OCI-LY3 (cell line): ENCODE data around the gene VGLL4.

Experiments used
- H2AFZ ChIP-seq: fragments of 200-600, 300-600 bp; shearing (Covaris generic); 2 replicates; pipeline ENCODE4 v1.6.0; 2014; ENCODE audit warnings: antibody characterized with exemption, low read depth, low read length
- H3K27ac ChIP-seq: fragments of 200-600, 300-600 bp; sonication (generic); 2 replicates; pipeline ENCODE4 v1.5.1; 2014; ENCODE audit warnings: mild to moderate bottlenecking, low read length, moderate library complexity, mixed read lengths
- H3K27me3 ChIP-seq: fragments of 200-600, 300-600 bp; sonication (generic); 2 replicates; pipeline ENCODE4 v1.6.1; 2014; ENCODE audit warnings: low read depth, low read length, mixed read lengths
- H3K36me3 ChIP-seq: fragments of 200-600, 300-600 bp; sonication (generic); replicated peaks from 2 replicates; pipeline ENCODE3; 2014; ENCODE audit warnings: low read depth, low read length, mixed read lengths
- H3K4me1 ChIP-seq: fragments of 300-600, 200-600 bp; sonication (generic); 2 replicates; pipeline ENCODE4 v1.6.1; 2014; ENCODE audit warnings: low read length, mixed read lengths
- H3K4me2 ChIP-seq: fragments of 200-600, 300-600 bp; sonication (generic); 2 replicates; pipeline ENCODE4 v1.6.1; 2014; ENCODE audit warnings: low read length, mixed read lengths
- H3K4me3 ChIP-seq: fragments of 300-600, 200-600 bp; sonication (generic); 2 replicates; pipeline ENCODE4 v1.5.1; 2014; ENCODE audit warnings: antibody characterized with exemption, mild to moderate bottlenecking, low read length, moderate library complexity
- H3K79me2 ChIP-seq: fragments of 300-600, 200-600 bp; shearing (Covaris generic); 2 replicates; pipeline ENCODE4 v1.6.1; 2014; ENCODE audit warnings: mild to moderate bottlenecking, low read length, mixed read lengths
- H3K9ac ChIP-seq: fragments of 300-600, 200-600 bp; shearing (Covaris generic); 2 replicates; pipeline ENCODE4 v1.6.0; 2014; ENCODE audit warnings: mild to moderate bottlenecking, low read length, moderate library complexity
- H3K9me3 ChIP-seq: fragments of 200-600, 300-600 bp; shearing (Covaris generic); 2 replicates; pipeline ENCODE4 v1.6.1; 2014; ENCODE audit warnings: low read length, mixed read lengths; ENCODE audit not compliant: insufficient read depth
- H4K20me1 ChIP-seq: fragments of 200-600, 300-600 bp; sonication (generic); 2 replicates; pipeline ENCODE4 v1.6.1; 2016; ENCODE audit warnings: low read length, mixed read lengths; ENCODE audit not compliant: insufficient read depth
- CTCF ChIP-seq: fragments of 200-600, 300-600 bp; sonication (generic); IDR thresholded peaks from 2 replicates; pipeline ENCODE4 v1.5.1; 2014; ENCODE audit warnings: antibody characterized with exemption, low read length, low read depth
- EZH2phosphoT487 ChIP-seq: fragments of 200-600 bp; shearing (Covaris generic); IDR thresholded peaks from 2 replicates; pipeline ENCODE4 v1.6.1; 2018; ENCODE audit warnings: antibody characterized with exemption, mixed run types, low read depth

The VGLL4 gene

GRCh38 chr3:11613319-11613718 is 30.4 kb downstream of the VGLL4 start:
- H2AFZ ChIP-seq: no peak overlapping the region
- peaks cover 50% of the 10 kb centered on the region for H4K20me1 ChIP-seq
- H3K79me2 ChIP-seq: peaks cover 46% of the 10 kb centered on the region
- no peaks in the 10 kb centered on the region for H3K27me3 ChIP-seq
- TF ChIP-seq EZH2phosphoT487 (no peak), CTCF (no peak)
- H3K4me1 ChIP-seq: no peaks in the 10 kb centered on the region
- H3K4me2 ChIP-seq: no peak overlapping the region
- H3K9ac ChIP-seq: no peak overlapping the region
- no peaks in the 10 kb centered on the region for H3K36me3 ChIP-seq
- H3K4me3 ChIP-seq: no peak overlapping the region
- no peak overlapping the region for H3K27ac ChIP-seq
- no peaks in the 10 kb centered on the region for H3K9me3 ChIP-seq

- Histone ChIP-seq H3K27me3 (no peaks in the 10 kb centered on the region), H3K4me1 (no peaks in the 10 kb centered on the region), H3K9me3 (no peaks in the 10 kb centered on the region), H4K20me1 (peaks cover 54% of the 10 kb centered on the region), H3K4me3 (no peak overlapping the region), H2AFZ (no peak overlapping the region), H3K4me2 (no peak overlapping the region), H3K9ac (no peak overlapping the region), H3K27ac (no peak overlapping the region), H3K36me3 (no peaks in the 10 kb centered on the region), H3K79me2 (peaks cover 43% of the 10 kb centered on the region)
- no peak for TF ChIP-seq EZH2phosphoT487
- no peak for TF ChIP-seq CTCF
Measured at GRCh38 chr3:11612515-11613188, 31.1 kb downstream of the VGLL4 start.

- H3K4me2 ChIP-seq: no peak overlapping the region
Measured at GRCh38 chr3:11611341-11611799, 32.3 kb downstream of the VGLL4 start.

More at GRCh38 chr3:11611341-11611799, 32.3 kb downstream of the VGLL4 start:
- H3K4me3 ChIP-seq: no peak overlapping the region
- H3K9ac ChIP-seq: no peak overlapping the region
- TF ChIP-seq CTCF (no peak), EZH2phosphoT487 (no peak)
- peaks cover 54% of the 10 kb centered on the region for H4K20me1 ChIP-seq
- no peak overlapping the region for H2AFZ ChIP-seq
- no peaks in the 10 kb centered on the region for H3K36me3 ChIP-seq
- H3K9me3 ChIP-seq: no peaks in the 10 kb centered on the region
- no peaks in the 10 kb centered on the region for H3K27me3 ChIP-seq
- H3K27ac ChIP-seq: no peak overlapping the region
- H3K4me1 ChIP-seq: no peaks in the 10 kb centered on the region
- peaks cover 36% of the 10 kb centered on the region for H3K79me2 ChIP-seq
